ENCODE measurements around the gene ARL3.
A peak's percentile ranks its signal among the peaks of the same experiment; 100 is the strongest.

The ARL3 gene

DNA sequence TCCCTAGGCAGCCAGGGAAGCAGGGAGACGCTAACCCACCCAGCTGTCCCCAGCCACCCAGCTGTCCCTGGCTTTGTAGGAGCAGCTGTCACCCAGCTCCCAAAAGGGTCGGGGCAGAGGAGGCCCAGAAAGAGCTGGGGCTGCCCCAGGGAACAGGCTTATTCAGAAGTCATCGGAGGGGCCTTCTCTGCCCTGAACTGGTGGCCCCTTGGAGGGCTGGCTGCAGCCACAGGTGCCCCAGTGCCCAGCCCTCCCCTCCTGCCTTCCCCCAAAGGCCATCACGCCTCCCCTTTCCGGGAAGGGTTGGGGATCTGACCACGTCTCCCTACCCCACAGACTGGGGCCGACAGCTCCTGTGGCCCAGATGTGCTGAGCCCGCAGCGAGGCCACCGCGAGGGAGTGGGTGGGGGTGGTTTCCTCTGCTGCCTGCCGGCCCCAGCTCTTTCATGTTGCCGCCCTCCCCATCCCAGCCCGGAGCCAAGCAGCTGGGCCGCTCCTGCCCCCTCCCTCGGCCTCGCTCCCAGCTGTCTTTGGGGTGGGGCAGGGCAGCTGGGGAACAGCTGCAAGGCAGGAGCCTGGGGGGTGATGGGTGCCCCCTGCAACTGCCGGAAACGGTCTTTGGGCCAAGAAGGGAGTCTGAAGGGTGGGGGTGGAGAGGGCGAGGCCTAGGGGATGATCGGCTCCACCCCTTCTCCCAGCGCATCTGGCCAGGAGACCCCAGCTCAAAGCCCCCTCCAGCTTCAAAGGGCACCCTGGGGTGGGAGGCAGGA lies 53.1 kb downstream of the ARL3 start:
- H3K4me3 ChIP-seq (ENCODE audit: low read depth, low read length) = no peak overlapping the region
- no peak for TF ChIP-seq MYC (IDR thresholded peaks at IDR 0.05; ENCODE audit: low read depth, low read length)
- no peak for TF ChIP-seq POLR2A (IDR thresholded peaks at IDR 0.05; ENCODE audit: extremely low read depth, insufficient read length)
- TF ChIP-seq, protein P1, sequence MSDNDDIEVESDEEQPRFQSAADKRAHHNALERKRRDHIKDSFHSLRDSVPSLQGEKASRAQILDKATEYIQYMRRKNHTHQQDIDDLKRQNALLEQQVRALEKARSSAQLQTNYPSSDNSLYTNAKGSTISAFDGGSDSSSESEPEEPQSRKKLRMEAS (IDR thresholded peaks at IDR 0.05; ENCODE audit: low read depth, low read length) = no peak
- TF ChIP-seq, protein P2, sequence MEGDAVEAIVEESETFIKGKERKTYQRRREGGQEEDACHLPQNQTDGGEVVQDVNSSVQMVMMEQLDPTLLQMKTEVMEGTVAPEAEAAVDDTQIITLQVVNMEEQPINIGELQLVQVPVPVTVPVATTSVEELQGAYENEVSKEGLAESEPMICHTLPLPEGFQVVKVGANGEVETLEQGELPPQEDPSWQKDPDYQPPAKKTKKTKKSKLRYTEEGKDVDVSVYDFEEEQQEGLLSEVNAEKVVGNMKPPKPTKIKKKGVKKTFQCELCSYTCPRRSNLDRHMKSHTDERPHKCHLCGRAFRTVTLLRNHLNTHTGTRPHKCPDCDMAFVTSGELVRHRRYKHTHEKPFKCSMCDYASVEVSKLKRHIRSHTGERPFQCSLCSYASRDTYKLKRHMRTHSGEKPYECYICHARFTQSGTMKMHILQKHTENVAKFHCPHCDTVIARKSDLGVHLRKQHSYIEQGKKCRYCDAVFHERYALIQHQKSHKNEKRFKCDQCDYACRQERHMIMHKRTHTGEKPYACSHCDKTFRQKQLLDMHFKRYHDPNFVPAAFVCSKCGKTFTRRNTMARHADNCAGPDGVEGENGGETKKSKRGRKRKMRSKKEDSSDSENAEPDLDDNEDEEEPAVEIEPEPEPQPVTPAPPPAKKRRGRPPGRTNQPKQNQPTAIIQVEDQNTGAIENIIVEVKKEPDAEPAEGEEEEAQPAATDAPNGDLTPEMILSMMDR (IDR thresholded peaks at IDR 0.05; ENCODE audit: low read depth, low read length) = no peak
- peak; percentile 75 for DNase-seq (ENCODE audit: low read depth)

DNA sequence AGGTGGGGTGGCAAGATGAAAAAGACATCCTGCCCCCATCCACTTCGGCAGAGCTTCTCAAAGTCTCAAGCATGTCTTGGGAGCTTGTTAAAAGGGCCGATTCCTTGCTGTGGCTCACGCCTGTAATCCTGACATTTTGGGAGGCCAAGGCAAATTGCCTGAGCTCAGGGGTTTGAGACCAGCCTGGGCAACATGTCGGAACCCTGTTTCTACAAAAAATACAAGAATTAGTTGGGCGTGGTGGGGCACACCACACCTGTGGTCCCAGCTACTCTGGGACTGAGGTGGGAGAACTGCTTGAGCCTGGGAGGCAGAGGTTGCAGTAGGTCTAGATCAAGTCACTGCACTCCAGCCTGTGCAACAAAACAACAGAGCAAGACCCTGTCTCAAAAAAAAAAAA lies 55.4 kb downstream of the ARL3 start:
- TF ChIP-seq, protein P1 (IDR thresholded peaks at IDR 0.05; ENCODE audit: low read depth, low read length) = no peak
- TF ChIP-seq POLR2A (IDR thresholded peaks at IDR 0.05; ENCODE audit: extremely low read depth, insufficient read length) = no peak
- TF ChIP-seq, protein P2 (IDR thresholded peaks at IDR 0.05; ENCODE audit: low read depth, low read length) = no peak
- TF ChIP-seq MYC (IDR thresholded peaks at IDR 0.05; ENCODE audit: low read depth, low read length) = no peak

DNA sequence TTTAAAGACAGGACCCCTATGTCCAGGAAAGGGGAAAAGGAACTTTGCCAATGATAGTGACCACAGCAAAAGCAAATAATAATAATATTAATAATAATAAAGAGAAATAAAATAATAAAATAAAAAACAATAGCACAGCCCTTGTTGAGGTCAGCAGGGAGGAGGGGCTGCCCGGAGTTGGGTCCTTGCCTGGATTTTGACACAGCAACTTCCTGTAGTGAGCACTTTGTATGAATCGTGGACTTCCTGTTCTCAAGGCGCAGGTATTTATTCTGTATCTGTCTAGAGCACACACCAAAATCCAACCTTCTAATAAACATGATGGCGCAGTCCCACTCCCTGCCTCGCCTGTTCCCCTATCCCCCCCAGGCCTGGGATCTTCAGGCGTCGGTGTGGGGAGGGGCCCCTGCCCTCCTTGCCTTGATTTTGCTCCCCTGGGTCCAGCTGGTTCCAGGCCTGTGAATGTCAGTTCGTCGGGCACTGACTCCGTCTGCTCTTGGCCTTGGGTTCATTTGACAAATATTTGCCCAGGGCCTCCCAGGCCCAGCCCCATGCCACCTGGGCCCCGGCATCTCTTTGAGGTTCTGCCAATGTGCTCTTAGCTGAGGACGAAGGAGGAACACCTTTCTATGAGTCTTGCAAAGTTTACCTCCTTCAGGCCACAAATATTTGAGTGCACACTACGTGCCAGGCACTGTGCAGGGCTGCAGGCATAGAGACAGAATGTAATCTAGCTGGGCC lies 56.0 kb downstream of the ARL3 start:
- H3K4me3 ChIP-seq (ENCODE audit: low read depth, low read length) = no peak overlapping the region
- no peak for DNase-seq (ENCODE audit: low read depth)
- TF ChIP-seq MYC (IDR thresholded peaks at IDR 0.05; ENCODE audit: low read depth, low read length) (no peak), POLR2A (IDR thresholded peaks at IDR 0.05; ENCODE audit: extremely low read depth, insufficient read length) (no peak)
- TF ChIP-seq, protein P1 (IDR thresholded peaks at IDR 0.05; ENCODE audit: low read depth, low read length) = no peak
- TF ChIP-seq, protein P2 (IDR thresholded peaks at IDR 0.05; ENCODE audit: low read depth, low read length) = no peak

More for the DNA sequence above, 55.4 kb downstream of the ARL3 start:
- no peak for DNase-seq (ENCODE audit: low read depth)
- H3K4me3 ChIP-seq (ENCODE audit: low read depth, low read length) = no peak overlapping the region

DNA sequence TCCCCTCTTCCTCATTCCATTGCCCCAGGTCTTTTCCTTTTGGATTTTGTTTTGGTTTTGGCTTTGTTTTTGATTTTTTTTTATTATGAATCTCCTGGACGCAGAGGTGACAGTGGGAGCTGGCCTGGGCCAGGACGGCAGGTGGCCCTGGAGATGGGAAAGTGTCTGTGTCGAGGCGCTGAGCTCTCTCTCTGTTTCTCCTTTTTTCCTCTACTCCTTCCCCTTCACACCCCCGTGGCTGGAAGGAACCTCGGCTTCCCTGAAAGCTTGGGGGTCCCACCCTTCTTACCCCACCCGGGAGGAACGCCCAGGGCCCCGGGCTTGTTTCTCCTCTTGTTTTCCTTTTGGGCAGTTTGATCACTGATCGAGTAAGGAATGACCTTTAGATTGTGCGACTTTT lies 56.7 kb downstream of the ARL3 start:
- DNase-seq (ENCODE audit: low read depth) = no peak
- H3K4me3 ChIP-seq (ENCODE audit: low read depth, low read length) = no peak overlapping the region
- TF ChIP-seq MYC (IDR thresholded peaks at IDR 0.05; ENCODE audit: low read depth, low read length) (no peak), POLR2A (IDR thresholded peaks at IDR 0.05; ENCODE audit: extremely low read depth, insufficient read length) (no peak)
- TF ChIP-seq, protein P1 (IDR thresholded peaks at IDR 0.05; ENCODE audit: low read depth, low read length) = no peak
- TF ChIP-seq, protein P2 (IDR thresholded peaks at IDR 0.05; ENCODE audit: low read depth, low read length) = no peak

DNA sequence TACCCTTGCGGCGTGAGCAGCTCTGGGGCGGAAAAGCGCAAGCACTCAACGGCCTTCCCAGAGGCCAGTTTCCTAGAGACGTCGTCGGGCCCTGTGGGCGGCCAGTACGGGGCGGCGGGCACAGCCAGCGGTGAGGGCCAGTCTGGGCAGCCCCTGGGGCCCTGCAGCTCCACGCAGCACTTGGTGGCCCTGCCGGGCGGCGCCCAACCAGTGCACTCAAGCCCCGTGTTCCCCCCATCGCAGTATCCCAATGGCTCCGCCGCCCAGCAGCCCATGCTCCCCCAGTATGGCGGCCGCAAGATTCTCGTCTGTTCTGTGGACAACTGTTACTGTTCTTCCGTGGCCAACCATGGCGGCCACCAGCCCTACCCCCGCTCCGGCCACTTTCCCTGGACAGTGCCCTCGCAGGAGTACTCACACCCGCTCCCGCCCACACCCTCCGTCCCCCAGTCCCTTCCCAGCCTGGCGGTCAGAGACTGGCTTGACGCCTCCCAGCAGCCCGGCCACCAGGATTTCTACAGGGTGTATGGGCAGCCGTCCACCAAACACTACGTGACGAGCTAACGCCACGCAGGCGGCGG lies 57.3 kb downstream of the ARL3 start:
- no peak overlapping the region for H3K4me3 ChIP-seq (ENCODE audit: low read depth, low read length)
- DNase-seq (ENCODE audit: low read depth) = no peak
- TF ChIP-seq POLR2A (IDR thresholded peaks at IDR 0.05; ENCODE audit: extremely low read depth, insufficient read length) (no peak), MYC (IDR thresholded peaks at IDR 0.05; ENCODE audit: low read depth, low read length) (no peak)
- TF ChIP-seq, protein P2 (IDR thresholded peaks at IDR 0.05; ENCODE audit: low read depth, low read length) = no peak
- TF ChIP-seq, protein P1 (IDR thresholded peaks at IDR 0.05; ENCODE audit: low read depth, low read length) = no peak

Data from NB4 (cell line).